Measurements from ENCODE around the gene PAOX. TPM values are rescaled to one million over a fixed set of nuclear protein-coding genes. Genes with fewer than 3 reads are reported as not detected.

The PAOX gene
- total and polyA plus RNA-seq, 2 of the 13 experiments (the other 11 are each of a cell fraction or from before 2014, with no cell fraction given), result 0.49 to 0.77 TPM

GRCh38 chr10:133358162-133358924 lies 20.7 kb upstream of the PAOX start (continued):
- 0 out of 2 replicates have a peak, but pooled peaks have one; percentile 58 for TF ChIP-seq ZUFSP (CRISPR knock-in tag; IDR thresholded peaks at IDR 0.05; ENCODE audit: borderline replicate concordance)
- TF ChIP-seq ZNF652 (CRISPR knock-in tag; IDR thresholded peaks at IDR 0.05; ENCODE audit: borderline replicate concordance, low read depth), result no peak
- TF ChIP-seq, protein P1, sequence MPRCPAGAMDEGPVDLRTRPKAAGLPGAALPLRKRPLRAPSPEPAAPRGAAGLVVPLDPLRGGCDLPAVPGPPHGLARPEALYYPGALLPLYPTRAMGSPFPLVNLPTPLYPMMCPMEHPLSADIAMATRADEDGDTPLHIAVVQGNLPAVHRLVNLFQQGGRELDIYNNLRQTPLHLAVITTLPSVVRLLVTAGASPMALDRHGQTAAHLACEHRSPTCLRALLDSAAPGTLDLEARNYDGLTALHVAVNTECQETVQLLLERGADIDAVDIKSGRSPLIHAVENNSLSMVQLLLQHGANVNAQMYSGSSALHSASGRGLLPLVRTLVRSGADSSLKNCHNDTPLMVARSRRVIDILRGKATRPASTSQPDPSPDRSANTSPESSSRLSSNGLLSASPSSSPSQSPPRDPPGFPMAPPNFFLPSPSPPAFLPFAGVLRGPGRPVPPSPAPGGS (CRISPR knock-in tag; IDR thresholded peaks at IDR 0.05), result peak; percentile 40; the same call in 1 of the 2 replicates
- peak; percentile 61; the same call in 1 of the 2 replicates for TF ChIP-seq ZNF850 (CRISPR knock-in tag; conservative IDR thresholded peaks at IDR 0.05)
- peak; percentile 14; the same call in 1 of the 2 replicates for TF ChIP-seq ZNF263 (CRISPR knock-in tag; IDR thresholded peaks at IDR 0.05)
- TF ChIP-seq JDP2 (CRISPR knock-in tag; IDR thresholded peaks at IDR 0.05; ENCODE audit: borderline replicate concordance), result no peak
- TF ChIP-seq ZNF589 (CRISPR knock-in tag; conservative IDR thresholded peaks at IDR 0.05), result no peak
- 0 out of 2 replicates have a peak, but pooled peaks have one; percentile 65 for TF ChIP-seq THAP7 (CRISPR knock-in tag; IDR thresholded peaks at IDR 0.05)
- no peak for TF ChIP-seq REST (IDR thresholded peaks at IDR 0.05; ENCODE audit: borderline replicate concordance in 1 of 2, low read depth in 1 of 2, low read length in 2 of 2)
- TF ChIP-seq SALL2 (CRISPR knock-in tag; IDR thresholded peaks at IDR 0.05), result no peak
- TF ChIP-seq ZNF251 (CRISPR knock-in tag; IDR thresholded peaks at IDR 0.05), result no peak
- 0 out of 2 replicates have a peak, but pooled peaks have one; percentile 3 for TF ChIP-seq SP5 (CRISPR knock-in tag; IDR thresholded peaks at IDR 0.05; ENCODE audit: borderline replicate concordance, low read depth)
- peak; percentile 65; the same call in 1 of the 2 replicates for TF ChIP-seq NFKB2 (CRISPR knock-in tag; IDR thresholded peaks at IDR 0.05; ENCODE audit: borderline replicate concordance)
- peak; percentile 88 for TF ChIP-seq ZBTB7A (CRISPR knock-in tag; IDR thresholded peaks at IDR 0.05)
- no peak for TF ChIP-seq MAFG (CRISPR knock-in tag; IDR thresholded peaks at IDR 0.05)
- TF ChIP-seq ZNF33A (CRISPR knock-in tag; IDR thresholded peaks at IDR 0.05; ENCODE audit: borderline replicate concordance), result peak; percentile 91; the same call in 1 of the 2 replicates
- no peak for TF ChIP-seq ATM (IDR thresholded peaks at IDR 0.05; ENCODE audit: borderline replicate concordance)
- 0 out of 2 replicates have a peak, but pooled peaks have one; percentile 7 for TF ChIP-seq PITX1 (CRISPR knock-in tag; IDR thresholded peaks at IDR 0.05)
- TF ChIP-seq KLF11 (CRISPR knock-in tag; IDR thresholded peaks at IDR 0.05), result no peak
- TF ChIP-seq KAT2B (IDR thresholded peaks at IDR 0.05; ENCODE audit: borderline replicate concordance, low read depth, low read length), result no peak
- 0 out of 2 replicates have a peak, but pooled peaks have one; percentile 58 for TF ChIP-seq ZNF766 (CRISPR knock-in tag; IDR thresholded peaks at IDR 0.05; ENCODE audit: borderline replicate concordance)
- no peak for TF ChIP-seq HES4 (CRISPR knock-in tag; IDR thresholded peaks at IDR 0.05; ENCODE audit: borderline replicate concordance)

All from HepG2 (cell line).